ENCODE measurements around the gene PROCR.
"Not testable (repeated sequence)": the region's sequence is repeated elsewhere in the genome, so short reads cannot be mapped to it uniquely, and the experiment has no call there.

The PROCR gene

GRCh38 chr20:35191419-35192117, 19.7 kb downstream of the PROCR start:
- H3K4me3 ChIP-seq (ENCODE audit: low read depth, low read length): no peak overlapping the region
- no peak for DNase-seq
- no peaks in the 10 kb centered on the region for H3K36me3 ChIP-seq
- no peaks in the 10 kb centered on the region for H3K27me3 ChIP-seq
- no peak for TF ChIP-seq CTCF (IDR thresholded peaks at IDR 0.05; ENCODE audit: low read depth, low read length)
- H3K4me1 ChIP-seq: no peaks in the 10 kb centered on the region
- H3K9me3 ChIP-seq: no peaks in the 10 kb centered on the region

GRCh38 chr20:35192118-35192872, 20.4 kb downstream of the PROCR start:
- Histone ChIP-seq H3K4me1 (no peaks in the 10 kb centered on the region), H3K27me3 (no peaks in the 10 kb centered on the region), H3K4me3 (ENCODE audit: low read depth, low read length) (no peak overlapping the region), H3K36me3 (no peaks in the 10 kb centered on the region), H3K9me3 (no peaks in the 10 kb centered on the region)
- DNase-seq: no peak
- no peak for TF ChIP-seq CTCF (IDR thresholded peaks at IDR 0.05; ENCODE audit: low read depth, low read length)

GRCh38 chr20:35193031-35193791, 21.3 kb downstream of the PROCR start:
- DNase-seq; H3K36me3 ChIP-seq; H3K4me3 ChIP-seq (ENCODE audit: low read depth, low read length): not testable (repeated sequence)

GRCh38 chr20:35196313-35196712, 24.4 kb downstream of the PROCR start:
- DNase-seq: no peak
- Histone ChIP-seq H3K4me3 (ENCODE audit: low read depth, low read length) (no peak overlapping the region), H3K36me3 (no peaks in the 10 kb centered on the region), H3K4me1 (no peaks in the 10 kb centered on the region), H3K9me3 (no peaks in the 10 kb centered on the region), H3K27me3 (no peaks in the 10 kb centered on the region)
- no peak for TF ChIP-seq CTCF (IDR thresholded peaks at IDR 0.05; ENCODE audit: low read depth, low read length)

More at GRCh38 chr20:35193031-35193791, 21.3 kb downstream of the PROCR start:
- H3K4me1 ChIP-seq, H3K27me3 ChIP-seq, H3K9me3 ChIP-seq: not testable (repeated sequence)

GRCh38 chr20:35199740-35200139, 27.9 kb downstream of the PROCR start:
- H3K27me3 ChIP-seq: no peaks in the 10 kb centered on the region
- no peaks in the 10 kb centered on the region for H3K36me3 ChIP-seq
- TF ChIP-seq CTCF (IDR thresholded peaks at IDR 0.05; ENCODE audit: low read depth, low read length): no peak
- H3K4me3 ChIP-seq (ENCODE audit: low read depth, low read length): no peak overlapping the region
- H3K9me3 ChIP-seq: no peaks in the 10 kb centered on the region
- no peaks in the 10 kb centered on the region for H3K4me1 ChIP-seq
- no peak for DNase-seq

GRCh38 chr20:35200267-35200666, 28.4 kb downstream of the PROCR start:
- TF ChIP-seq CTCF (IDR thresholded peaks at IDR 0.05; ENCODE audit: low read depth, low read length): no peak
- no peak for DNase-seq
- Histone ChIP-seq H3K4me1 (no peaks in the 10 kb centered on the region), H3K9me3 (no peaks in the 10 kb centered on the region), H3K27me3 (no peaks in the 10 kb centered on the region), H3K36me3 (no peaks in the 10 kb centered on the region), H3K4me3 (ENCODE audit: low read depth, low read length) (no peak overlapping the region)

GRCh38 chr20:35201467-35201866, 29.6 kb downstream of the PROCR start:
- H3K4me1 ChIP-seq; H3K27me3 ChIP-seq; H3K36me3 ChIP-seq; H3K9me3 ChIP-seq; DNase-seq; H3K4me3 ChIP-seq (ENCODE audit: low read depth, low read length): not testable (repeated sequence)

Measured in BE2C (cell line).